HepG2 (cell line): ENCODE measurements around the gene RSKR. TPM values are rescaled to one million over a fixed set of nuclear protein-coding genes. Genes with fewer than 3 reads are reported as not detected.
A peak's percentile ranks its signal among the peaks of the same experiment; 100 is the strongest.

Experiments
- ATF7-NPFF ChIP-seq: sonication (generic); formaldehyde crosslinking; IDR thresholded peaks from 2 replicates; pipeline ENCODE4 v1.8.1; 2023; ENCODE audit warnings: mild to moderate bottlenecking, low read depth, missing genetic modification reagents, moderate library complexity
- HNRNPH1 ChIP-seq: fragments of 200-400 bp; formaldehyde crosslinking; optimal IDR thresholded peaks from 2 replicates; pipeline ENCODE3; 2017; ENCODE audit warnings: mild to moderate bottlenecking, low read depth, low read length
- HOXA9 ChIP-seq: sonication (generic); formaldehyde crosslinking; IDR thresholded peaks from 2 replicates; pipeline ENCODE4 v1.8.1; 2022; ENCODE audit warnings: missing genetic modification reagents, mild to moderate bottlenecking, moderate library complexity, borderline replicate concordance
- RAD51 ChIP-seq: fragments of 450-650 bp; IDR thresholded peaks from 2 replicates; pipeline ENCODE4 v1.6.1; 2016; ENCODE audit warnings: borderline replicate concordance
- SNAPC2 ChIP-seq: sonication (generic); formaldehyde crosslinking; IDR thresholded peaks from 2 replicates; pipeline ENCODE4 v1.8.1; 2022; ENCODE audit warnings: mild to moderate bottlenecking, missing genetic modification reagents
- TSC22D2 ChIP-seq: sonication (generic); formaldehyde crosslinking; IDR thresholded peaks from 2 replicates; pipeline ENCODE4 v1.5.1; 2020; ENCODE audit warnings: missing genetic modification reagents, mild to moderate bottlenecking, borderline replicate concordance
- ZBTB33 ChIP-seq: sonication (generic); formaldehyde crosslinking; IDR thresholded peaks from 2 replicates; pipeline ENCODE4 v1.4.0; 2020; ENCODE audit warnings: missing genetic modification reagents
- ZBTB40 ChIP-seq, 2 experiments: fragments of 450-650 bp in 1 of 2; sonication (generic) in 1 of 2; formaldehyde crosslinking in 1 of 2; IDR thresholded peaks; 2 replicates each; pipeline versions ENCODE4 v1.6.1 to v1.8.0; 2016 to 2022; ENCODE audit warnings: antibody characterized with exemption in 1 of 2, mild to moderate bottlenecking in 1 of 2, missing genetic modification reagents in 1 of 2
- ZMYM4 ChIP-seq: sonication (generic); formaldehyde crosslinking; IDR thresholded peaks from 2 replicates; pipeline ENCODE4 v1.8.1; 2023; ENCODE audit warnings: mild to moderate bottlenecking, missing genetic modification reagents
- ZNF333 ChIP-seq: sonication (generic); formaldehyde crosslinking; IDR thresholded peaks from 2 replicates; pipeline ENCODE4 v1.4.0; 2020; ENCODE audit warnings: mild to moderate bottlenecking, missing genetic modification reagents, borderline replicate concordance
- ZNF556 ChIP-seq: sonication (generic); formaldehyde crosslinking; IDR thresholded peaks from 2 replicates; pipeline ENCODE4 v1.4.0; 2020; ENCODE audit warnings: mild to moderate bottlenecking, missing genetic modification reagents, borderline replicate concordance
- ZNF557 ChIP-seq: sonication (generic); formaldehyde crosslinking; IDR thresholded peaks from 2 replicates; pipeline ENCODE4 v1.4.0; 2020; ENCODE audit warnings: missing genetic modification reagents
- ZNF558 ChIP-seq: sonication (generic); formaldehyde crosslinking; IDR thresholded peaks from 2 replicates; pipeline ENCODE4 v1.9.0; 2022; ENCODE audit warnings: mild to moderate bottlenecking, missing genetic modification reagents, borderline replicate concordance
- polyA plus RNA-seq, 8 experiments: library from polyadenylated mRNA; depleted of rRNA in 3 of 8; stranded (reverse) in 7 of 8; unstranded in 1 of 8; fragments of >200 nt; fragmentation: Illumina TruSeq in 4 of 8; extraction: Trizol in 4 of 8; gene quantifications; 2 replicates each; pipeline versions ENCODE4 v1.2.1 to v1.2.3, GENCODE V29; 2011 to 2016; ENCODE audit warnings: low read depth in 4 of 8, missing spikeins in 1 of 8, mixed read lengths in 1 of 8; ENCODE audit not compliant: insufficient read depth in 1 of 8
- total RNA-seq, 5 experiments: library from RNA; depleted of rRNA; stranded (reverse); fragments of >200 nt; fragmentation: Illumina TruSeq; extraction: Trizol; gene quantifications; 2 replicates each; pipeline ENCODE4 v1.2.3, GENCODE V29; 2016; ENCODE audit warnings: low read depth in 1 of 5
- TF ChIP-seq, protein P1 (sequence below): sonication (generic); formaldehyde crosslinking; IDR thresholded peaks from 2 replicates; pipeline ENCODE4 v1.5.1; 2020; ENCODE audit warnings: mild to moderate bottlenecking, missing genetic modification reagents

RSKR gene
- total and polyA plus RNA-seq, 2 of the 13 experiments (the other 11 are each of a cell fraction or from before 2014, with no cell fraction given) = 5.0 to 10.4 TPM

- TF ChIP-seq, protein P1, sequence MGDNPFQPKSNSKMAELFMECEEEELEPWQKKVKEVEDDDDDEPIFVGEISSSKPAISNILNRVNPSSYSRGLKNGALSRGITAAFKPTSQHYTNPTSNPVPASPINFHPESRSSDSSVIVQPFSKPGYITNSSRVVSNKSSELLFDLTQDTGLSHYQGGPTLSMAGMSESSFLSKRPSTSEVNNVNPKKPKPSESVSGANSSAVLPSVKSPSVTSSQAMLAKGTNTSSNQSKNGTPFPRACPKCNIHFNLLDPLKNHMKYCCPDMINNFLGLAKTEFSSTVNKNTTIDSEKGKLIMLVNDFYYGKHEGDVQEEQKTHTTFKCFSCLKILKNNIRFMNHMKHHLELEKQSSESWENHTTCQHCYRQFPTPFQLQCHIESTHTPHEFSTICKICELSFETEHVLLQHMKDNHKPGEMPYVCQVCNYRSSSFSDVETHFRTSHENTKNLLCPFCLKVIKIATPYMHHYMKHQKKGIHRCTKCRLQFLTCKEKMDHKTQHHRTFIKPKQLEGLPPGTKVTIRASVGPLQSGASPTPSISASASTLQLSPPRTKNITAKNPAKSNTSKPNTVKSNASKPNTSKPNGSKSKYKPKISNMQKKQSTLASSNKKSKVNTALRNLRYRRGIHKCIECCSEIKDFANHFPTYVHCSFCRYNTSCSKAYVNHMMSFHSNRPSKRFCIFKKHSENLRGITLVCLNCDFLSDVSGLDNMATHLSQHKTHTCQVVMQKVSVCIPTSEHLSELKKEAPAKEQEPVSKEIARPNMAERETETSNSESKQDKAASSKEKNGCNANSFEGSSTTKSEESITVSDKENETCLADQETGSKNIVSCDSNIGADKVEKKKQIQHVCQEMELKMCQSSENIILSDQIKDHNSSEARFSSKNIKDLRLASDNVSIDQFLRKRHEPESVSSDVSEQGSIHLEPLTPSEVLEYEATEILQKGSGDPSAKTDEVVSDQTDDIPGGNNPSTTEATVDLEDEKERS (CRISPR knock-in tag) = peak; percentile 44; the same call in 1 of the 2 replicates
- no peak for TF ChIP-seq RAD51
- TF ChIP-seq ZMYM4 (CRISPR knock-in tag) = peak; percentile 44; the same call in 1 of the 2 replicates
- no peak for TF ChIP-seq HNRNPH1
- no peak for TF ChIP-seq SNAPC2
- no peak for TF ChIP-seq ZNF557 (CRISPR knock-in tag)
- no peak for TF ChIP-seq ZNF558
- TF ChIP-seq ZNF556 (CRISPR knock-in tag) = no peak
- TF ChIP-seq ZNF333 (CRISPR knock-in tag) = no peak
- no peak for TF ChIP-seq TSC22D2 (CRISPR knock-in tag)
- TF ChIP-seq ATF7-NPFF (CRISPR knock-in tag) = no peak
- peak; percentile 36; the same call in 1 of the 2 replicates for TF ChIP-seq ZBTB33
- no peak for TF ChIP-seq ZBTB40 (IDR thresholded peaks at IDR 0.05)
- peak; percentile 68; the same call in 1 of the 2 replicates for TF ChIP-seq ZBTB40 (CRISPR knock-in tag; IDR thresholded peaks at IDR 0.05)
- TF ChIP-seq HOXA9 (CRISPR knock-in tag) = no peak
Measured at GRCh38 chr17:28576758-28577465, 37.1 kb downstream of the RSKR start, which contains the start of gene ALDOC (continued).
